Prostate gland (tissue), 2 donors: Measurements from ENCODE around the gene RNF144A. TPM values are rescaled to one million over a fixed set of nuclear protein-coding genes. Genes with fewer than 3 reads are reported as not detected.

Experiments used
- DNase-seq: peaks from one replicate; pipeline ENCODE4 v3.0.0-alpha.2; 2019; ENCODE audit warnings: low spot score
- H3K27ac ChIP-seq, 2 donors: fragments of 200-600 bp; sonication (generic); 2 replicates each; pipeline ENCODE4 v1.5.1; 2017 to 2019
- H3K27me3 ChIP-seq: fragments of 200-600 bp; sonication (generic); replicated peaks from 2 replicates; pipeline ENCODE4 v1.5.1; 2019; ENCODE audit not compliant: insufficient read depth
- H3K36me3 ChIP-seq, 2 donors: fragments of 200-600 bp; sonication (generic); 1 replicate in 1 of 2; 2 replicates in 1 of 2; pipeline versions ENCODE4 v1.5.1 to v1.8.1; 2017 to 2019
- H3K4me1 ChIP-seq: fragments of 200-600 bp; sonication (generic); replicated peaks from 2 replicates; pipeline ENCODE4 v1.5.1; 2019
- H3K4me3 ChIP-seq, 2 donors: fragments of 200-600 bp; sonication (generic); 2 replicates each; pipeline ENCODE4 v1.5.1; 2017 to 2019
- H3K9me3 ChIP-seq: fragments of 200-600 bp; sonication (generic); 2 replicates; pipeline ENCODE4 v1.5.1; 2017
- POLR2A ChIP-seq: fragments of 450-650 bp; IDR thresholded peaks from one replicate; pipeline ENCODE4 v1.6.1; 2016; ENCODE audit warnings: antibody characterized with exemption, mild to moderate bottlenecking
- POLR2AphosphoS5 ChIP-seq: sonication (generic); formaldehyde crosslinking; IDR thresholded peaks from one replicate; pipeline ENCODE4 v1.6.1; 2017; ENCODE audit warnings: antibody characterized with exemption
- WGBS: methylation state at CpG from one replicate; pipeline ENCODE4 v1.1.5; 2018; 5-methylcytosine and 5-hydroxymethylcytosine counted together
- intact Hi-C: fragments of 100-400 bp; cut with DNase I; formaldehyde crosslinking; loops from one replicate; pipeline ENCODE4 v1.14.2; 2022
- total RNA-seq, 2 donors: library from RNA; depleted of rRNA; stranded (reverse); fragments of >200 nt; gene quantifications; one replicate each; pipeline ENCODE4 v1.1.0, GENCODE V29; 2016
- TF ChIP-seq, protein P1 (sequence below), 4 experiments: fragments of 200-600 bp in 2 of 4; fragments of 450-650 bp in 2 of 4; sonication (generic) in 2 of 4; IDR thresholded peaks; 1 replicate in 3 of 4; 2 replicates in 1 of 4; pipeline ENCODE4 v1.5.1; 2016 to 2019; ENCODE audit warnings: antibody characterized with exemption in 4 of 4, mild to moderate bottlenecking in 2 of 4, moderate library complexity in 2 of 4

RNF144A gene
- total RNA-seq, 2 donors from 2014 or later: 9.1 to 27.9 TPM

DNA sequence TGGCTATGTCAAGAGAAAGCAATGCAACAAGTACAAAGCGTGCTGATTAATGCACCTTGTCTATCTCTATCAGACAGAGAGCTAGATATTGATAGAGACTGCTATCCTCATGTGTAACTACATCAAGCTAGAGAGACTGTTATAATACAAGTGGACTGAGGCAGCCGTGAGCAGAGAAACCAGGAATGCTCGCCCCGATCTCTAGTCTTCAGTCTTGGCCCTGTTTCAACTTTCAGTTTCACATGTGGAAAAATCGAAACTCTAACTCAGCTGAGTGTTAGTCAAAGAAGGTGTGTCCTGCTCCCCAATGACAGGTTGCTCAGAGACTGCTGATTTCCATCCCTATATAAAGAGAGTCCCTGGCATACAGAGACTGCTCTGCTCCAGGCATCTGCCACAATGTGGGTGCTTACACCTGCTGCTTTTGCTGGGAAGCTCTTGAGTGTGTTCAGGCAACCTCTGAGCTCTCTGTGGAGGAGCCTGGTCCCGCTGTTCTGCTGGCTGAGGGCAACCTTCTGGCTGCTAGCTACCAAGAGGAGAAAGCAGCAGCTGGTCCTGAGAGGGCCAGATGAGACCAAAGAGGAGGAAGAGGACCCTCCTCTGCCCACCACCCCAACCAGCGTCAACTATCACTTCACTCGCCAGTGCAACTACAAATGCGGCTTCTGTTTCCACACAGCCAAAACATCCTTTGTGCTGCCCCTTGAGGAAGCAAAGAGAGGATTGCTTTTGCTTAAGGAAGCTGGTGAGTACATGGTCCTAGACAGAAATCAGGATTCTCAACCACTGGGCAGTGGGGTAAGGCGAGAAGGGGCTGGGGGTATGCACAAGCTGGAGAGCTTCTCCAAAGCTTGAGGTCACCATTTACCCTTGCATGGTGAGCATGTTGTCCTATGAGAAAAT, 39.6 kb upstream of the RNF144A start, which contains the start of gene RSAD2:
Gene RSAD2 (plus strand): TSS at position 376 of the 903 bp plus-strand sequence. CDS start 24 bp downstream, at position 400.
- no peaks in the 10 kb centered on the region for H3K4me1 ChIP-seq
- H3K36me3 ChIP-seq: no peaks in the 10 kb centered on the region
- peak; percentile 28 for DNase-seq
- H3K27ac ChIP-seq: no peak within 1 kb of the TSS
- TF ChIP-seq POLR2A: peak; percentile 19
- TF ChIP-seq, protein P1, sequence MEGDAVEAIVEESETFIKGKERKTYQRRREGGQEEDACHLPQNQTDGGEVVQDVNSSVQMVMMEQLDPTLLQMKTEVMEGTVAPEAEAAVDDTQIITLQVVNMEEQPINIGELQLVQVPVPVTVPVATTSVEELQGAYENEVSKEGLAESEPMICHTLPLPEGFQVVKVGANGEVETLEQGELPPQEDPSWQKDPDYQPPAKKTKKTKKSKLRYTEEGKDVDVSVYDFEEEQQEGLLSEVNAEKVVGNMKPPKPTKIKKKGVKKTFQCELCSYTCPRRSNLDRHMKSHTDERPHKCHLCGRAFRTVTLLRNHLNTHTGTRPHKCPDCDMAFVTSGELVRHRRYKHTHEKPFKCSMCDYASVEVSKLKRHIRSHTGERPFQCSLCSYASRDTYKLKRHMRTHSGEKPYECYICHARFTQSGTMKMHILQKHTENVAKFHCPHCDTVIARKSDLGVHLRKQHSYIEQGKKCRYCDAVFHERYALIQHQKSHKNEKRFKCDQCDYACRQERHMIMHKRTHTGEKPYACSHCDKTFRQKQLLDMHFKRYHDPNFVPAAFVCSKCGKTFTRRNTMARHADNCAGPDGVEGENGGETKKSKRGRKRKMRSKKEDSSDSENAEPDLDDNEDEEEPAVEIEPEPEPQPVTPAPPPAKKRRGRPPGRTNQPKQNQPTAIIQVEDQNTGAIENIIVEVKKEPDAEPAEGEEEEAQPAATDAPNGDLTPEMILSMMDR (IDR thresholded peaks at IDR 0.05): no peak
- TF ChIP-seq POLR2AphosphoS5: peak; percentile 15
- peak within 1 kb of the TSS; percentile 18 to 20 for H3K4me3 ChIP-seq
- intact Hi-C loops: no loop called here
- no peaks in the 10 kb centered on the region for H3K27me3 ChIP-seq
- no peaks in the 10 kb centered on the region for H3K9me3 ChIP-seq
- 37% methylated on average over 10 of the region's 10 CpGs for WGBS

DNA sequence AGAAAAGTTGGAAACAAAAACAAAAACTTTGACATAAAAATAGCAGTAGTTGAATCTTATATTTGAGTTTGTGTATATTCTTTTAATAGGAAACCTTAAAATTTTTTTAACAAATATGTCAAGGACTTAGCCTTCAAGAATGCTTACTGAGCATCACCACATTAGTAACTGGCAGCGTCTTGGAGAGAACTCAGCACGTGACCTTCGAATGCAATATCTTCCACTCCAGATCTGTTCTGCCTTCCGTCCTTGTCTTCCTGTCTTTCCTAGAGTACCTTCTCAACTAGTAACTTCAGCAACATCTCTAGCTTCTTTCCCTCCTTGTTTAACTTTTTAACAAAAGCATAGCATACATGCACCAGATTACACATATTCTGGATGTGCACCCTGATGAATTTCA, 38.7 kb upstream of the RNF144A start:
- Histone ChIP-seq H3K4me3 (no peak overlapping the region), H3K27ac (no peak overlapping the region), H3K4me1 (no peaks in the 10 kb centered on the region), H3K27me3 (no peaks in the 10 kb centered on the region), H3K36me3 (no peaks in the 10 kb centered on the region), H3K9me3 (no peaks in the 10 kb centered on the region)
- TF ChIP-seq POLR2AphosphoS5 (no peak), POLR2A (no peak)
- TF ChIP-seq, protein P1 (IDR thresholded peaks at IDR 0.05): no peak
- intact Hi-C loops: no loop called here
- WGBS: 92% methylated on average over 4 of the region's 4 CpGs
- DNase-seq: no peak

DNA sequence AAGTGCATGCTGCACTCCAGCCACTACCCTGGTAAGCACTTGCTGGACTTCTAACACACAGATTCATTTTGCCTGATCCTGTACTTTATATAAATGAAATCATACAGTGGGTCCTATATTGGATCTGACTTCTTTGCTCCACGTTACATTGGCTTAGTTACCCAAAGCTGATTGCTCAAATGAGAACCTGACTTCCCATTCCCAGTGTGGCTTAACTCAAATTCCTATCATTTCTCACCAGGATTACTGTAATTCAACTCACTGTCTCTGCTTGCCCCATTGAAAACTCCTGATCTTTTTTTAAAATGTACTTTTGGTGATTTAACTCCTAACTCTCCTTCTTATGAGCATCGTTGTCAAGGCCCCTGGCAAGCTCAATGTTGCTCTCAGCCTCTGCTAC, 38.2 kb upstream of the RNF144A start:
- Histone ChIP-seq H3K27ac (no peak overlapping the region), H3K9me3 (no peaks in the 10 kb centered on the region), H3K27me3 (no peaks in the 10 kb centered on the region), H3K4me1 (no peaks in the 10 kb centered on the region), H3K36me3 (no peaks in the 10 kb centered on the region), H3K4me3 (no peak overlapping the region)
- TF ChIP-seq, protein P1 (IDR thresholded peaks at IDR 0.05): no peak
- TF ChIP-seq POLR2AphosphoS5 (no peak), POLR2A (no peak)
- DNase-seq: no peak
- intact Hi-C loops: no loop called here
- WGBS: 86% methylated on average over 2 of the region's 2 CpGs

DNA sequence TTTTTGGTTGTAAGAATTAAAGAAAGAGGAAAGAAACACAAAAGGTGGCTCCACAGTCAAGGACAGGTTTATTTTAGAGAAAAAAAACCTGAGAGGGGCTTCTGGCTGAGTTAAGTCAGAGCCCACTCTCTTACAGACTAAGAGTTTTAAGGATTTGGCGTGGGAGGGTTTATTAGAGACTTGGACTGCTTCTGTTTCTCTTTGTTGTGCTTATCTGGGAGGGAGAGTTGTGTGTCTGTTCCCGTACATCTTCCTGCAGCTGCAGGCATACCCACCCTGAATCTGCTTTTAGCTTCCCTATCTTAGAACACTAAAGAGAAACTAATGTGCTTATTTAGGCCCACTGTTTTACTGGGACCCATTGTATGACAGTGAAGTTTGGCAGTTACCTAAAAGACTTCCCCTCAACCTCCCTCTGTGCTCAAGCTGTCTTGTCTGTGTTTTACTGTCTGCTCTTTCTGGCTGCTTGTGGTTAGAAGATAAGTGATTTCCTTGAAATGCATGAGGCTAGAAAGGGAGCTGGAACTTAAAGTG, 36.9 kb upstream of the RNF144A start:
- no peak for DNase-seq
- 76% methylated on average over 2 of the region's 2 CpGs for WGBS
- intact Hi-C loops: no loop called here
- Histone ChIP-seq H3K4me1 (no peaks in the 10 kb centered on the region), H3K9me3 (no peaks in the 10 kb centered on the region), H3K4me3 (no peak overlapping the region), H3K27ac (no peak overlapping the region), H3K27me3 (no peaks in the 10 kb centered on the region), H3K36me3 (no peaks in the 10 kb centered on the region)
- no peak for TF ChIP-seq POLR2A

DNA sequence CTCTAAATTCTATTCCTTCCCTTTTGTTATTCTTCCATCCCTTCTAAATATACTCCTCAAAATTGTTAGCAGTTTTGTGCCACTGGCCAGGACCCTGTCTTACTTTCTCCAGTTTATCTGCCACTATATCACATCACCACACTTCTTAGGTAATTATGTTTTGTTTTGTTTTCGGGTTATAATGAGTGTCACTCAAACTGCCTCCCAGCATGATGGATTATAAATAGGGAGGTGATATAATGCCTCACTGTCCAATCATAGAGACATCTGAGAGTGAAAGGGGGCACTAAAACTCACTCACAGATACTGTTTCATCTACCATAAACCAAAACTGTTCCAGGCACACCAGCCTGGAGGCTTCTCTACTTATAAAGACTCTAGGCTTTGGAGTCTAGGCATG, 36.2 kb upstream of the RNF144A start:
- H3K9me3 ChIP-seq: no peaks in the 10 kb centered on the region
- WGBS: 91% methylated on average over 1 of the region's 1 CpG
- H3K36me3 ChIP-seq: no peaks in the 10 kb centered on the region
- no peak overlapping the region for H3K27ac ChIP-seq
- TF ChIP-seq POLR2AphosphoS5 (no peak), POLR2A (no peak)
- TF ChIP-seq, protein P1 (IDR thresholded peaks at IDR 0.05): no peak
- H3K27me3 ChIP-seq: no peaks in the 10 kb centered on the region
- no peak overlapping the region for H3K4me3 ChIP-seq
- intact Hi-C loops: no loop called here
- DNase-seq: no peak
- no peaks in the 10 kb centered on the region for H3K4me1 ChIP-seq
